Gastrocnemius medialis (tissue), 4 donors: Measurements from ENCODE around the gene ATP11A.

Experiments used
- CTCF ChIP-seq, 5 experiments: fragments of 450-650 bp in 3 of 5; fragments of 200-600 bp in 2 of 5; sonication (generic) in 2 of 5; IDR thresholded peaks in 4 of 5; conservative IDR thresholded peaks in 1 of 5; 1 replicate in 4 of 5; 2 replicates in 1 of 5; pipeline ENCODE4 v1.5.1; 2016 to 2019; ENCODE audit warnings: antibody characterized with exemption in 5 of 5, mild to moderate bottlenecking in 3 of 5, moderate library complexity in 3 of 5
- POLR2A ChIP-seq, 2 donors: fragments of 450-650 bp; IDR thresholded peaks; one replicate each; pipeline ENCODE4 v1.6.1; 2017; ENCODE audit warnings: antibody characterized with exemption in 2 of 2, mild to moderate bottlenecking in 2 of 2, moderate library complexity in 2 of 2

GRCh38 chr13:112719016-112719415 lies 29.2 kb downstream of the ATP11A start:
- TF ChIP-seq CTCF (IDR thresholded peaks at IDR 0.05 in 4 of 5, conservative IDR thresholded peaks at IDR 0.05 in 1 of 5) (no peak), POLR2A (IDR thresholded peaks at IDR 0.05) (no peak)
